PFSK-1 (cell line): Measurements from ENCODE around the gene DNAH10.

Experiments
- FOXP2 ChIP-seq: optimal IDR thresholded peaks from 2 replicates; pipeline ENCODE3; 2011; ENCODE audit warnings: borderline replicate concordance, control low read depth, inconsistent platforms; ENCODE audit not compliant: insufficient read depth; ENCODE audit errors: extremely low read length, extremely low read depth
- POLR2AphosphoS5 ChIP-seq: IDR thresholded peaks from 2 replicates; pipeline ENCODE4 v1.6.1; 2012; ENCODE audit warnings: low read depth, mild to moderate bottlenecking, control low read depth, low read length, moderate library complexity
- SIN3A ChIP-seq: IDR thresholded peaks from 2 replicates; pipeline ENCODE4 v1.6.1; 2012; ENCODE audit warnings: mild to moderate bottlenecking, low read length, moderate library complexity, borderline replicate concordance; ENCODE audit not compliant: insufficient read depth
- TAF1 ChIP-seq: IDR thresholded peaks from 2 replicates; pipeline ENCODE4 v1.6.1; 2012; ENCODE audit warnings: low read length, control low read depth, borderline replicate concordance; ENCODE audit not compliant: insufficient read depth
- TF ChIP-seq, protein P1 (sequence below), 2 experiments: IDR thresholded peaks; 2 replicates each; pipeline versions ENCODE4 v1.6.1 to v1.8.0; 2011 to 2012; ENCODE audit warnings: low read depth in 2 of 2, low read length in 2 of 2, control low read depth in 1 of 2, inconsistent platforms in 1 of 2, mild to moderate bottlenecking in 1 of 2, moderate library complexity in 1 of 2; ENCODE audit not compliant: insufficient read depth in 1 of 2

DNAH10 gene

DNA sequence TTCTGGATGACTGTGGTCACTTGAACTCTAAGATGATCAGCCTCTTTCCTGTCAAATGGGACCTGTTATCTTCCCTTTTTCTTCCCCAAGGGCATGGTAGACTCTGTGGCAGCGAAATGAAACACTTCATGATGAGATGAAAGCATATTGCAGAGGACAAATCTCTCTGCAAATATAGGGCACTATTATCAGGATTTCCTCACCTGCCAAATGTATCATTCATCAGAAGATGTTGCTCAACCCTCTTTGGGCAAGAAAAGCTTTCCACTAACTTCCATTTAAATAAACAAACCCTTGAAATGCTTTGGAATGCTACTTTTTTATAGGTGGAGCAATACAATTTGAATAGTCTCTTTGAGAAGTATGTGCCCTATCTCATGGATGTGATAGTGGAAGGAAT, 105.0 kb downstream of the DNAH10 start:
- TF ChIP-seq, protein P1, sequence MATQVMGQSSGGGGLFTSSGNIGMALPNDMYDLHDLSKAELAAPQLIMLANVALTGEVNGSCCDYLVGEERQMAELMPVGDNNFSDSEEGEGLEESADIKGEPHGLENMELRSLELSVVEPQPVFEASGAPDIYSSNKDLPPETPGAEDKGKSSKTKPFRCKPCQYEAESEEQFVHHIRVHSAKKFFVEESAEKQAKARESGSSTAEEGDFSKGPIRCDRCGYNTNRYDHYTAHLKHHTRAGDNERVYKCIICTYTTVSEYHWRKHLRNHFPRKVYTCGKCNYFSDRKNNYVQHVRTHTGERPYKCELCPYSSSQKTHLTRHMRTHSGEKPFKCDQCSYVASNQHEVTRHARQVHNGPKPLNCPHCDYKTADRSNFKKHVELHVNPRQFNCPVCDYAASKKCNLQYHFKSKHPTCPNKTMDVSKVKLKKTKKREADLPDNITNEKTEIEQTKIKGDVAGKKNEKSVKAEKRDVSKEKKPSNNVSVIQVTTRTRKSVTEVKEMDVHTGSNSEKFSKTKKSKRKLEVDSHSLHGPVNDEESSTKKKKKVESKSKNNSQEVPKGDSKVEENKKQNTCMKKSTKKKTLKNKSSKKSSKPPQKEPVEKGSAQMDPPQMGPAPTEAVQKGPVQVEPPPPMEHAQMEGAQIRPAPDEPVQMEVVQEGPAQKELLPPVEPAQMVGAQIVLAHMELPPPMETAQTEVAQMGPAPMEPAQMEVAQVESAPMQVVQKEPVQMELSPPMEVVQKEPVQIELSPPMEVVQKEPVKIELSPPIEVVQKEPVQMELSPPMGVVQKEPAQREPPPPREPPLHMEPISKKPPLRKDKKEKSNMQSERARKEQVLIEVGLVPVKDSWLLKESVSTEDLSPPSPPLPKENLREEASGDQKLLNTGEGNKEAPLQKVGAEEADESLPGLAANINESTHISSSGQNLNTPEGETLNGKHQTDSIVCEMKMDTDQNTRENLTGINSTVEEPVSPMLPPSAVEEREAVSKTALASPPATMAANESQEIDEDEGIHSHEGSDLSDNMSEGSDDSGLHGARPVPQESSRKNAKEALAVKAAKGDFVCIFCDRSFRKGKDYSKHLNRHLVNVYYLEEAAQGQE (IDR thresholded peaks at IDR 0.05; ENCODE audit: insufficient read depth in 1 of 2, low read depth in 2 of 2, low read length in 2 of 2): no peak
- TF ChIP-seq POLR2AphosphoS5 (no peak), SIN3A (no peak), TAF1 (no peak), FOXP2 (no peak)

DNA sequence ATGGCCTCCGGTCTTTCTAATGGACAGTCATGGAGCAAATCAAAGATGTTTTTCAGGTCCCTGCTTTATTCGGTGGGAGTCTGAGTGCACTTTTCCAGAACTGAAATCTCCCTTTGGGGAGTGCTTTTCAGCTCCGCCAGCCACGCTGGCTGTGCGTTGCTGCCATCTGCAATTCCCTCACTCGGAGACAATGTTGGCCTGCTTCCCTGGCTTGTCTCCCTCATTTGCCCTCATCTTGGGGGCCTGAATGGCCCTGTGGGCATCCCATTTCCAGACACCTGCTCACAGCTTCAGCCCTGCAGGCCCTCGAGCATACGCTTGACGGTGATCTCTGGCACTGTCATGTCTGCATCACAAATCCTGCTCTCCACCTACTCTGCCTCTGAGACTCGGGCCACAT, 106.7 kb downstream of the DNAH10 start:
- TF ChIP-seq SIN3A: no peak
- no peak for TF ChIP-seq POLR2AphosphoS5
- TF ChIP-seq FOXP2: no peak

DNA sequence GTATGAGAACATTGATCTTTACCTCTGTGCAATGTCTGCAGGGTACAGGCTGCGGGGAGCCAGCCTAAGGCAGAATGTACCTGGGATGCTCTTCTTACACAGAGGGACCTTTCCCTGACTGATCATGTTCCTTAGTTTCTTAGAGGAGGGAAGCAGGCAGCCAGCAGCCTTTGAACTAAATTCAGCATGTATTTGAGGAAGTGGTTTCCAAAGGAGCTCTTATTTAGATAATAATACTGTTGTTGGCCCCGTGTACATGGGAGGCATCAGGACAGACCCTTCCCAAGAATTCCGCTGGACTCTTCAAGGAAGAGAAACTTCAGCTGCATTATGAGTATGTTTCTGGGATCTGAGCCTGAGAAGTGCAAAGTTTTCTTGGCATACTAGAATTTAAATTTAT, 111.7 kb downstream of the DNAH10 start:
- TF ChIP-seq FOXP2 (no peak), POLR2AphosphoS5 (no peak), TAF1 (no peak), SIN3A (no peak)
- TF ChIP-seq, protein P1 (IDR thresholded peaks at IDR 0.05; ENCODE audit: insufficient read depth in 1 of 2, low read depth in 2 of 2, low read length in 2 of 2): no peak

DNA sequence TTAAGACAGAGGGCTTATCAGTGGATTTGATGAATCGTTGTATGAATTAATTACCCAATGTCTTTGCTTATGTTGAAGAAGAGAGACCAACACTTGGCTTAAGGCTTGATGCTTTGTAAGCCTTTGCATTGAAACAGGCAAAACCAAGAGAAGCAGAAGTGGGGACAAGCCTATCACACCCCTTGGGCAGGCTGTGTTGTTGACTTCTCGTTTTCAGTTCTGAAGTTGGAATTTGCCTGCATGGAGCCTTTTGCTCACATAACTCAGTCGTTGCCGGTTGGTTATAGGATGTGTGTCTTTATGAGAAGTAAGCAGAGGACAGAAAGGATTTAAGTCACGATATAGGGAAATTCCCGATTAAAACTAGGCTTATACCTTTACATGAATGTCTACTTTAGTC, 115.9 kb downstream of the DNAH10 start:
- no peak for TF ChIP-seq POLR2AphosphoS5
- TF ChIP-seq, protein P1 (IDR thresholded peaks at IDR 0.05; ENCODE audit: insufficient read depth in 1 of 2, low read depth in 2 of 2, low read length in 2 of 2): no peak
- TF ChIP-seq FOXP2: no peak
- TF ChIP-seq SIN3A: no peak
- TF ChIP-seq TAF1: no peak

DNA sequence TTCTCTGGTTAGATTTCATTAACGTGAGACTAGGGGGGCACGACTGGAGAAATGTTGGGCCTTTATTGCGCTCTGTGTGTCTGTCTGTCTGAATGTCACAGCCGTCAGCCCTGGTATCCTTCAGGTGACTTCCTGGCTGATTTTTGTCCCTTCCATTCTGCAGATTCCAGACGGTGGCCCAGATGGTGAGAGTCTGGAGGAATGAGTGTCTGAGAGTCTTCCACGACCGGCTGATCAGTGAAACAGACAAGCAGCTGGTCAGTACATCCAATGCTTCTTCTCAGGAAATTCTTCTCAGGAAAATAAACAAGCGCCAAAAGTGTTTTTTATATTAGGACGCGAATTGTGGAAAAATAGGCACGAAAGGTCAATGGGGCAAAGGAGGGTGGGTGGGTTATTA, 117.0 kb downstream of the DNAH10 start:
- TF ChIP-seq FOXP2: no peak
- no peak for TF ChIP-seq POLR2AphosphoS5
- no peak for TF ChIP-seq TAF1
- TF ChIP-seq, protein P1 (IDR thresholded peaks at IDR 0.05; ENCODE audit: insufficient read depth in 1 of 2, low read depth in 2 of 2, low read length in 2 of 2): no peak
- TF ChIP-seq SIN3A: no peak
